ENCODE results near the gene HAGH. TPM values are rescaled to one million over a fixed set of nuclear protein-coding genes. Genes with fewer than 3 reads are reported as not detected.

Gene HAGH
- total RNA-seq, 2 donors from 2014 or later: 99.8 to 183 TPM

- Histone ChIP-seq H3K9me3 (no peaks in the 10 kb centered on the region), H3K4me1 (ENCODE audit: control insufficient read depth in 1 of 2, low read depth in 2 of 2) (no peaks in the 10 kb centered on the region), H3K27me3 (replicated peaks; ENCODE audit: insufficient read depth) (no peaks in the 10 kb centered on the region), H3K36me3 (peaks cover 46% of the 10 kb centered on the region), H3K27ac (no peak overlapping the region), H3K4me3 (no peak overlapping the region)
- ATAC-seq (ENCODE audit: insufficient number of reproducible peaks, low FRiP score, low read depth) (no peak), DNase-seq (ENCODE audit: low spot score) (no peak)
- TF ChIP-seq CTCF (IDR thresholded peaks at IDR 0.05): no peak
Measured at GRCh38 chr16:1815461-1815860, 11.2 kb downstream of the HAGH start.

- TF ChIP-seq CTCF (IDR thresholded peaks at IDR 0.05): peak; percentile 12
- H3K4me1 ChIP-seq (ENCODE audit: control insufficient read depth in 1 of 2, low read depth in 2 of 2): no peaks in the 10 kb centered on the region
- no peak overlapping the region for H3K4me3 ChIP-seq
- DNase-seq (ENCODE audit: low spot score): no peak
- no peak for ATAC-seq (ENCODE audit: insufficient number of reproducible peaks, low FRiP score, low read depth)
- H3K27ac ChIP-seq: no peak overlapping the region
- no peaks in the 10 kb centered on the region for H3K9me3 ChIP-seq
- H3K36me3 ChIP-seq: peaks cover 44% of the 10 kb centered on the region
- H3K27me3 ChIP-seq (replicated peaks; ENCODE audit: insufficient read depth): no peaks in the 10 kb centered on the region
Measured at GRCh38 chr16:1812732-1813163, 13.9 kb downstream of the HAGH start.

- TF ChIP-seq CTCF (IDR thresholded peaks at IDR 0.05): no peak
- no peak overlapping the region for H3K4me3 ChIP-seq
- H3K4me1 ChIP-seq (ENCODE audit: control insufficient read depth in 1 of 2, low read depth in 2 of 2): no peaks in the 10 kb centered on the region
- no peaks in the 10 kb centered on the region for H3K9me3 ChIP-seq
- DNase-seq (ENCODE audit: low spot score) (no peak), ATAC-seq (ENCODE audit: insufficient number of reproducible peaks, low FRiP score, low read depth) (no peak)
- no peak overlapping the region for H3K27ac ChIP-seq
- H3K36me3 ChIP-seq: peaks cover 34% of the 10 kb centered on the region
- H3K27me3 ChIP-seq (replicated peaks; ENCODE audit: insufficient read depth): no peaks in the 10 kb centered on the region
Measured at GRCh38 chr16:1810536-1810935, 16.1 kb downstream of the HAGH start.

GRCh38 chr16:1810106-1810505, 16.5 kb downstream of the HAGH start:
- no peak for TF ChIP-seq CTCF (IDR thresholded peaks at IDR 0.05)
- ATAC-seq (ENCODE audit: insufficient number of reproducible peaks, low FRiP score, low read depth) (no peak), DNase-seq (ENCODE audit: low spot score) (no peak)
- Histone ChIP-seq H3K4me3 (no peak overlapping the region), H3K36me3 (peaks cover 34% of the 10 kb centered on the region), H3K27ac (no peak overlapping the region), H3K9me3 (no peaks in the 10 kb centered on the region), H3K4me1 (ENCODE audit: control insufficient read depth in 1 of 2, low read depth in 2 of 2) (no peaks in the 10 kb centered on the region), H3K27me3 (replicated peaks; ENCODE audit: insufficient read depth) (no peaks in the 10 kb centered on the region)

- Histone ChIP-seq H3K4me3 (no peak overlapping the region), H3K27me3 (replicated peaks; ENCODE audit: insufficient read depth) (no peaks in the 10 kb centered on the region), H3K9me3 (no peaks in the 10 kb centered on the region), H3K4me1 (ENCODE audit: control insufficient read depth in 1 of 2, low read depth in 2 of 2) (no peaks in the 10 kb centered on the region), H3K36me3 (peaks cover 34% of the 10 kb centered on the region), H3K27ac (no peak overlapping the region)
- DNase-seq (ENCODE audit: low spot score) (no peak), ATAC-seq (ENCODE audit: insufficient number of reproducible peaks, low FRiP score, low read depth) (no peak)
- no peak for TF ChIP-seq CTCF (IDR thresholded peaks at IDR 0.05)
Measured at GRCh38 chr16:1809281-1809801, 17.3 kb downstream of the HAGH start.

All from thoracic aorta (tissue), 2 donors.